ENCODE data around the gene CDS2. TPM values are rescaled to one million over a fixed set of nuclear protein-coding genes. Genes with fewer than 3 reads are reported as not detected.

The CDS2 gene
- total RNA-seq, 2 experiments from 2014 or later: 46.5 to 47.4 TPM

DNA sequence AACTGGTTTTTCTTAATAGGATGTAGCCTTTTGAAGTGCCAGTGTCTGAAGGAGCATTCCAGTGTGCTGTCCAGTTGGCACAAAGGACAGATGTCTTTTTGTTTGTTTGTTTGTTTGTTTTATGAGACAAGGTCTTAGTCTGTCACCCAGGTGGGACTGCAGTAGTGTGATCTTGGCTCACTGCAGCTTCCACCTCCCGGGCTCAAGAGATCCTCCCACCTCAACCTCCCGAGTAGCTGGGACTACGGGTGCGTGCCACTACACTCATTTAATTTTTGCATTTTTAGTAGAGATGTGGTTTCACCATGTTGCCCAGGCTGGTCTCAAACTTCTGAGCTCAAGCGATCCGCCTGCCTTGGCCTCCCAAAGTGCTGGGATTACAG lies 27.7 kb downstream of the CDS2 start:
- ChIA-PET POLR2A (interaction anchor here (1.1 kb wide), 1 partner anchor 11 kb away, joined by 3 read pairs; no protein-coding TSS in a partner anchor), CTCF (interaction anchor here (1.5 to 6.8 kb wide), 3 partner anchors 28 to 68 kb away, joined by 6 to 46 read pairs (median 8); partner anchors contain the start of gene CDS2)
- no peak overlapping the region for H3K4me3 Mint-ChIP-seq
- H3K36me3 Mint-ChIP-seq: peaks cover 3% of the 10 kb centered on the region
- peaks cover 64% of the 10 kb centered on the region for H3K4me1 Mint-ChIP-seq (ENCODE audit: low read depth)
- DNase-seq: no peak
- intact Hi-C loops (cut with micrococcal nuclease): no loop called here
- no peaks in the 10 kb centered on the region for H3K9me3 Mint-ChIP-seq
- no peak overlapping the region for H3K27ac Mint-ChIP-seq
- no peaks in the 10 kb centered on the region for H3K27me3 Mint-ChIP-seq

- no peak overlapping the region for H3K4me3 Mint-ChIP-seq
- CTCF ChIA-PET: interaction anchor here (1.9 to 6.8 kb wide), 3 partner anchors 29 to 68 kb away, joined by 5 to 46 read pairs (median 6); partner anchors contain the start of gene CDS2
- POLR2A ChIA-PET: no interaction called here
- DNase-seq: no peak
- H3K27ac Mint-ChIP-seq: no peak overlapping the region
- H3K9me3 Mint-ChIP-seq: no peaks in the 10 kb centered on the region
- H3K36me3 Mint-ChIP-seq: peaks cover 3% of the 10 kb centered on the region
- intact Hi-C loops (cut with micrococcal nuclease): no loop called here
- H3K4me1 Mint-ChIP-seq (ENCODE audit: low read depth): peaks cover 58% of the 10 kb centered on the region
- H3K27me3 Mint-ChIP-seq: no peaks in the 10 kb centered on the region
Observed at GRCh38 chr20:5155404-5155803, 28.6 kb downstream of the CDS2 start.

DNA sequence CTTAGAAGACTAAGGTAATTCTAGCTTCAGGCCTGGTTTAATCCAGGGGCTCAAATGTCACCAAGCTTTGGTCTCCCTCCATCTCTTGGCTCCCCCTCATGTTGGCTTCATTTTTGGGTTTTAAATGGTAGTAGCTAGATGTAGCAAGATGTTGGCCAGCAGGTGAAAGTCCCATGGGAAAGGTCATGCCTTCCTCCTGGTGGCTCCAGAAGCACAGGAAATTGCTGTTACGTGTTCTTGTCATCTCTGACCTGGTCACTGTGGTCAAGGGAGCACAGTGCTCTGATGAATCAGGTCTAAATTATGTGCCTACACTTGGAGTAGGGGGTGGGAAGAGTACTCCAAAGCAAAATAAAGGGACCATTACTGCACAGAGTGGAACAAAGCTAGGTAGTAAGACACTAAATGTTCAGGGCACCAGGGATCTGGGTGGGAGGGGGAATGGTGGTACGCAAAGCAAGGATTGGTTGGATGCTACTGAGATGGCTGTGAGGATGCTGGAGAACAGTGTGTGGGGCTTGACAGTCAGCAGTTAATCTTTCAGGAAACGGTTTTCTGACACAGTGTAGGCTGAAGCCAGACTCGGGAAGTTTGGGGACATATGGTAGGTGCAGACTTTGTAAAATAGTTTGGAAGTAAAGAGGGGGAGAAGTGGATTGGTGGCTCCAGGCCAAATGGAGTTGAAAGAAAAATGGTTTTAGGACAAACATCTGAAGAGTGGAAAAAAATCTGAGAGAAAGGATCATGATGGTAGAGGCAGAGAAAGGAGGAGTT lies 30.1 kb downstream of the CDS2 start:
- ChIA-PET POLR2A (no interaction called here), CTCF (interaction anchor here (2.4 to 6.8 kb wide), 2 partner anchors 30 to 49 kb away, joined by 5 to 46 read pairs; partner anchors contain the start of gene CDS2)
- Mint-ChIP-seq H3K27me3 (no peaks in the 10 kb centered on the region), H3K4me1 (ENCODE audit: low read depth) (peaks cover 65% of the 10 kb centered on the region), H3K4me3 (no peak overlapping the region), H3K27ac (no peak overlapping the region), H3K36me3 (peaks cover 3% of the 10 kb centered on the region), H3K9me3 (no peaks in the 10 kb centered on the region)
- DNase-seq: no peak
- intact Hi-C loops (cut with micrococcal nuclease): no loop called here

DNA sequence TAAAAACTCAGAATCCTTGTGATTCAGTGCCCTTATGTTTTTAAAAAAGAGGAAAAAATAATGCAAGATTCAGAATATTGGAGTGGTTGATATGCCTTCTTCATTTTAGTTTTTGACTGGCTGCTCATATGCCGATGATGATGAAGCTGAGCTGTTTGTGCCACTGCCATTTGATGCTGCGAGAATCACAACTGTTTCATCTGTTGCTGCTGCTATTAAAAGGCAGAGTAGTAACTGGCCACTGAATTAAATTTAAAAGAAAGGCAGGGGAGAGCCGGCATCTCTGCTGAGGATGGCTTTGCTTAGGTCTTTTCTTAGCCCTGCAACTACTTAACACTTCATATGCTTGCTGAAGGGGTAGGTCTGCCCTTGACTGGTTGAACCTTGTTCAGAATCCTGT lies 33.1 kb downstream of the CDS2 start:
- no peak for DNase-seq
- Mint-ChIP-seq H3K4me3 (no peak overlapping the region), H3K4me1 (ENCODE audit: low read depth) (peaks cover 52% of the 10 kb centered on the region), H3K9me3 (no peaks in the 10 kb centered on the region), H3K36me3 (no peaks in the 10 kb centered on the region), H3K27ac (no peak overlapping the region), H3K27me3 (no peaks in the 10 kb centered on the region)
- intact Hi-C loops (cut with micrococcal nuclease): no loop called here
- POLR2A ChIA-PET: no interaction called here
- CTCF ChIA-PET: no interaction called here

DNA sequence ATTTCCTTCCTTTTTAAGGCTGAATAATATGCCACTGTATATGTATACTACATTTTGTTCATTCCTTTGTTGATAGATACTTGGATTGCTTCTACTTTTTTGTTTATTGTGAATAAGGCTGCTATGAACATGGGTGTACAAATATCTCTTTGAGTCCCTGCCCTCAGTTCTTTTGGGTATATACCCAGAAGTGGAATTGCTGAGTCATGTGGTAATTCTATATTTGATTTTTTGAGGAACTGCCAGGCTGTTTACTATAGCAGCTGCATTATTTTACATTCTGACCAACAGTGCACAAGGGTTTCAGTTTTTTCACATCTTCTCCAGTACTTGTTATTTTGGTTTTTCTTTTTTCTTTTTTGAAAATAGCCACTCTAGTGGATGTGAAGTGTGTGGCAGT lies 34.1 kb downstream of the CDS2 start:
- CTCF ChIA-PET: interaction anchor here (1.3 kb wide), 1 partner anchor 34 kb away, joined by 3 read pairs; the partner anchor contains the start of gene CDS2
- no peak overlapping the region for H3K27ac Mint-ChIP-seq
- intact Hi-C loops (cut with micrococcal nuclease): no loop called here

GRCh38 chr20:5161536-5162164 lies 34.8 kb downstream of the CDS2 start:
- Mint-ChIP-seq H3K36me3 (no peaks in the 10 kb centered on the region), H3K9me3 (no peaks in the 10 kb centered on the region), H3K27ac (no peak overlapping the region), H3K27me3 (no peaks in the 10 kb centered on the region), H3K4me3 (no peak overlapping the region), H3K4me1 (ENCODE audit: low read depth) (peaks cover 49% of the 10 kb centered on the region)
- intact Hi-C loops (cut with micrococcal nuclease): no loop called here
- CTCF ChIA-PET: interaction anchor here (1.3 kb wide), 1 partner anchor 35 kb away, joined by 3 read pairs; the partner anchor contains the start of gene CDS2
- no peak for DNase-seq
- POLR2A ChIA-PET: no interaction called here

More for the DNA sequence above, 34.1 kb downstream of the CDS2 start:
- POLR2A ChIA-PET: no interaction called here
- Mint-ChIP-seq H3K36me3 (no peaks in the 10 kb centered on the region), H3K4me1 (ENCODE audit: low read depth) (peaks cover 49% of the 10 kb centered on the region), H3K27me3 (no peaks in the 10 kb centered on the region), H3K4me3 (no peak overlapping the region), H3K9me3 (no peaks in the 10 kb centered on the region)
- DNase-seq: no peak

GRCh38 chr20:5164645-5165625 lies 38.1 kb downstream of the CDS2 start:
- Mint-ChIP-seq H3K27ac (no peak overlapping the region), H3K9me3 (no peaks in the 10 kb centered on the region), H3K4me1 (ENCODE audit: low read depth) (peaks cover 66% of the 10 kb centered on the region), H3K27me3 (no peaks in the 10 kb centered on the region), H3K4me3 (no peak overlapping the region), H3K36me3 (no peaks in the 10 kb centered on the region)
- intact Hi-C loops (cut with micrococcal nuclease): no loop called here
- ChIA-PET CTCF (interaction anchor here (0.8 to 3.3 kb wide), 2 partner anchors 30 to 38 kb away, joined by 3 to 22 read pairs; partner anchors contain the start of gene CDS2), POLR2A (no interaction called here)
- DNase-seq: no peak

GRCh38 chr20:5168651-5169396 lies 42.0 kb downstream of the CDS2 start:
- Mint-ChIP-seq H3K4me3 (no peak overlapping the region), H3K27ac (peak overlapping the region; percentile 25), H3K36me3 (no peaks in the 10 kb centered on the region), H3K4me1 (ENCODE audit: low read depth) (peaks cover 64% of the 10 kb centered on the region), H3K27me3 (no peaks in the 10 kb centered on the region), H3K9me3 (no peaks in the 10 kb centered on the region)
- intact Hi-C loops (cut with micrococcal nuclease): no loop called here
- CTCF ChIA-PET: interaction anchor here (0.8 to 2.0 kb wide), 3 partner anchors 24 to 54 kb away, joined by 3 to 11 read pairs (median 5); partner anchors contain the start of gene CDS2
- no peak for DNase-seq
- POLR2A ChIA-PET: no interaction called here

GRCh38 chr20:5170341-5170740 lies 43.5 kb downstream of the CDS2 start:
- H3K4me3 Mint-ChIP-seq: no peak overlapping the region
- H3K36me3 Mint-ChIP-seq: peaks cover 6% of the 10 kb centered on the region
- intact Hi-C loops (cut with micrococcal nuclease): no loop called here
- no peak for DNase-seq
- no peak overlapping the region for H3K27ac Mint-ChIP-seq
- ChIA-PET CTCF (interaction anchor here (1.4 to 1.5 kb wide), 2 partner anchors 44 to 52 kb away, joined by 3 to 4 read pairs; partner anchors contain the start of gene CDS2), POLR2A (no interaction called here)
- H3K4me1 Mint-ChIP-seq (ENCODE audit: low read depth): peaks cover 55% of the 10 kb centered on the region
- H3K27me3 Mint-ChIP-seq: no peaks in the 10 kb centered on the region
- H3K9me3 Mint-ChIP-seq: no peaks in the 10 kb centered on the region

- Mint-ChIP-seq H3K27ac (peak overlapping the region; percentile 5), H3K4me1 (ENCODE audit: low read depth) (peaks cover 47% of the 10 kb centered on the region), H3K36me3 (peaks cover 10% of the 10 kb centered on the region), H3K27me3 (no peaks in the 10 kb centered on the region), H3K9me3 (no peaks in the 10 kb centered on the region), H3K4me3 (no peak overlapping the region)
- no peak for DNase-seq
- POLR2A ChIA-PET: no interaction called here
- CTCF ChIA-PET: interaction anchor here (1.4 kb wide), 1 partner anchor 45 kb away, joined by 4 read pairs; the partner anchor contains the start of gene CDS2
- intact Hi-C loops (cut with micrococcal nuclease): no loop called here
Observed at GRCh38 chr20:5171064-5171789, 44.4 kb downstream of the CDS2 start.

DNA sequence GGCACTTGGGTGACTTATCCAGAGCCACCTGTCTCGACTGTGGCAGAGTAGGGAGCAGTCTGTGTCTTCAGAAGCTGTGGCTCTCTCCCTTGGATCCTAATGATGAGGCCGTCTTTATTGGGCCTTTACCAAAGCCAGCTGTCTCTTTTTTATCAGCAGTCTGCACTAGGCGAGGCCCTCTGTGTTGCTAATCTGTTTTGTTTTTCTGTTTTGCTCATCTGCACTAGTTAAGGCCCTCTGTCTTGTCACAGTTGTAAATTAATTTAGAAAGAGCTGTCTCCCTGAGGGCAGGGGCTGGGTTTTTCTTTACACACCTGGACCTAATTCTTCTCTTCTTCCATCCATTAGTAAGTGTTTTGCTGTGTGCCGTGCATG lies 45.0 kb downstream of the CDS2 start:
- Mint-ChIP-seq H3K9me3 (no peaks in the 10 kb centered on the region), H3K4me3 (no peak overlapping the region), H3K4me1 (ENCODE audit: low read depth) (peaks cover 41% of the 10 kb centered on the region), H3K36me3 (peaks cover 15% of the 10 kb centered on the region), H3K27ac (peak overlapping the region; percentile 5), H3K27me3 (no peaks in the 10 kb centered on the region)
- CTCF ChIA-PET: no interaction called here
- intact Hi-C loops (cut with micrococcal nuclease): no loop called here
- POLR2A ChIA-PET: no interaction called here
- DNase-seq: no peak

All from activated CD4-positive, alpha-beta memory T cell treated with anti-CD3 and anti-CD28 coated beads for 36 hours (primary cell).